GDM1 (cell line): ENCODE data around the gene ASGR1.

Experiments
- DNase-seq: peaks from one replicate; lab custom pipeline; 2025; lab: John Stamatoyannopoulos, UW

Gene ASGR1

DNA sequence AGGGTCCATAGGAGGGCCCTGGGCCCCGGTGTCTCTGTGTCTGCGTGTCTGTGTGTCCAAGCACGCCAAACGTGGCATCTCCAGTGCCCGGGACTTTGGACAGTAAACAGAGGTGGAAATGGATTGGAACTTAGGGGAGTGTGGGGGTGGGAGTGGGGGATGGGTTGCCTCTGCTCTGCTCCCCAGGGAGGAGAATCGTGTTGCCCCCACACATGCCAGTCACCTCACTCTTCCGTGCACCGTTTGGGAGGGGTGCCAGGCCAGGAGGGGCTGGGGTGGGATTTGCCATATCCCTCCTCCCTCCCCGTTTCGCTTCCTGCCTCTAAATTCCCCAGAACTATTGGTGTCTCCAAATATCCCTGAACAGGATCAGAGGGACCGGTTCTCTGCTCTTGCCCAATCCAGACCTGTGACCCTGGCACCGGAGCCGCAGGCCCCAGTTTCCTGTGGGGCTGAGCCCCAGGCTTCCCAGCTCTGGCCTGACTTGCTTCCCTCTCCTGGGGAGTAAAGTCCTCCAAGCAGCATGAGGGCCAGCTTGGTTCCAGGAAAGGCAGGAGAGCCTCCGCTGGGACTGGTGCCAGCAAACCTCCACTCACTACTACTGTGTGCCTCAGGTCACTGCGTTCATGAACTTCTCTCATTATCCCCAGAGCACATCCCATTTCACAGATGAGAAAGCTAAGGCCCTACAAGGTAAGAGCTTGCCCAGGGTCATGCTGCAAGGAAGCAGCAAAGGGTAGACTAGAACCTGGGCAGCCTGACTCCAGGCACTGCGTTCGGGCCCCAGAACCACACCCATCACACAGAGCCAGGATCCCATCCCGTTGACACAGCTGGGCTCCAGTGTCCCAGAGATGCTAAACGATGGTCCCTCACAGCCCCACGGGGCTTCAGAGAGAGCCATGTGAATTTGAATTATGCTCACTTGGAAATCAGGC, at the start of gene ASGR1:
Gene ASGR1, minus strand, starts transcription at position 54 of the 938 bp plus-strand sequence. CDS start 807 bp downstream, outside the sequence.
- no peak for DNase-seq

DNA sequence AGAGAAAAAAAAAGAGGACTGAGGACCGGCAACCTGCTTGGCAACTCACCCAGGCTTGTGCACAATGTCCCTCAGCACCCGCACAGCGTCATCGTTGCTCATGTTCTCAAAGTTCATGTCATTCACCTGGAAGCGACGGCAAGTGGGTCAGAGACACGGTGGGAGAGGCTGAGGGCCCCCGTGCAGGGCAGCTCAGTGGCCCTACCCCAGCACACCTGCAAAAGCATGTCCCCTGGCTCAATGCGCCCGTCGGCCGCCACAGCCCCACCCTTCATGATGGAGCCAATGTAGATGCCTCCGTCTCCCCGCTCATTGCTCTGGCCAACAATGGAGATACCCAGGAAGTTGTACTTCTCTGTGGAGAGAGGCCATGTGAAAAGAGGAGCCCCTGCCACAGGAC, 49.8 kb upstream of the ASGR1 start:
- no peak for DNase-seq

DNA sequence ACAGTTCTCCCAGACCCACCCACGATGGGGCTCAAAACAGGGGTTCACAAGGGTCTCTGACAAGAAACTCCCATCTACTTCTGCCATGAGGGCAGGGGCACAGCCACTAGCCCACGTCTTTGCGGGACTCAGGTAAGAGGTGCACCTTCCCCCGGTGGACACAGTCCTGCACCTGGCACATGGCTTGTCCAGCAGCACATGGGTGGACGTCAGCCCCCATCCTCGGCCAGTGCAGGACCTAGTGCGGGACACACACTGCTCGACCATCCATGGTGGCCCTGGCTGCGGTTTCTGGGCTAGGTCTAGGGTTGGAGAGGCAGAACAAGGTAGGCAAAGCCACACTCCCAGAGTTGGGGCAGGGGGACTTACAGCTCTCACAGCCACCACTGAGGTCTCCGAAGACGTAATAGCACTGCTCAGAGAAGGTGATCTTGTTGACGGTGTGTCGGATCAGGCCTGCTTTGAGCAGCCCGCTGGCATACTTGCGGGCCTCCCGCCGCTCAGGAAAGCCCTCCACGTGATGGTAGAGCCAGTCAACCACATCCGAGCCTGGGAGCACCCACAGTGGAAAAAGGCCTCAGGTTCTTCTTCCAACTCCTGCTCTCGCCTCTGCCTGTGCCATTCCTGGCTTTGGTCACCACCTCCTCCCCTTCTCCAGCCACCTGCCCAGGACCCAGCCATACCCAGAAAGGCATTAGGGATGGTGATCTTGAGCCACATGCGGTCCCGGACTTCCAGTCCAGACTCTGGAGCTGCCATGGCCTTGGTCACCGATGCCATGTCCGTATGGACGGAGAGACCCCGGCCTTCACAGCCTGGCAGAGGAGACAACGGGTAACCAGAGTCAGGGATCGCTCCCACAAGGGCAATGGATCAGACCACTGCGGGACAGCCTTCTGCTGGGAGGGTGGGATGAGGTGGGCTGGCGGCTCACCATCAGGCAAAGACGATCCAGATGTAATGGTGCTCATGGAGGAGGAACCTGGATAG, 47.8 kb upstream of the ASGR1 start:
- no peak for DNase-seq

- no peak for DNase-seq
Measured at GRCh38 chr17:7225711-7226331, 46.7 kb upstream of the ASGR1 start.

- no peak for DNase-seq
Measured at GRCh38 chr17:7224661-7225111, 45.5 kb upstream of the ASGR1 start.

DNA sequence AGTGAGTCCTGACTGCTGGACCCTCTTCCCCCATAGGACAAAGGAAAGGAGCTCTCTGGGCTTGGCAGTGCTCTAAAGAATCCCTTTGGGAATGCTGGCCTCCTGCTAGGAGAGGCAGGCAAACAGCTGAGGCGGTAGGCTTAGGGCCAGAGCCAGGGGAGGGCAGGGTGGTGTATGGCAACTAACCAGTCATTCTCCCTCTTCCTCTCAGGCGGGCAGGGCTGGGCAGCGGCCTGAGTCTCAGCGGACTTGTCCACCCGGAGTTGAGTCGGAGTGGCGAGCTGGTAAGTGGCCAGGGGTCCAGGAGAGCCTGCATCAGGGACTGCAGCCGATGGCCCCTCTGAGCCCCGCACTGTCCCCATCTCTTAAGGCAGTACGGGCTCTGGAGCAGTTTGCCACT, 44.9 kb upstream of the ASGR1 start:
- DNase-seq = no peak

- DNase-seq = no peak
Measured at GRCh38 chr17:7223375-7223774, 44.2 kb upstream of the ASGR1 start.

GRCh38 chr17:7222972-7223292, 43.8 kb upstream of the ASGR1 start:
- no peak for DNase-seq

GRCh38 chr17:7222093-7222971, 43.2 kb upstream of the ASGR1 start:
- no peak for DNase-seq

- DNase-seq = no peak
Measured at GRCh38 chr17:7221278-7222092, 42.3 kb upstream of the ASGR1 start.

DNA sequence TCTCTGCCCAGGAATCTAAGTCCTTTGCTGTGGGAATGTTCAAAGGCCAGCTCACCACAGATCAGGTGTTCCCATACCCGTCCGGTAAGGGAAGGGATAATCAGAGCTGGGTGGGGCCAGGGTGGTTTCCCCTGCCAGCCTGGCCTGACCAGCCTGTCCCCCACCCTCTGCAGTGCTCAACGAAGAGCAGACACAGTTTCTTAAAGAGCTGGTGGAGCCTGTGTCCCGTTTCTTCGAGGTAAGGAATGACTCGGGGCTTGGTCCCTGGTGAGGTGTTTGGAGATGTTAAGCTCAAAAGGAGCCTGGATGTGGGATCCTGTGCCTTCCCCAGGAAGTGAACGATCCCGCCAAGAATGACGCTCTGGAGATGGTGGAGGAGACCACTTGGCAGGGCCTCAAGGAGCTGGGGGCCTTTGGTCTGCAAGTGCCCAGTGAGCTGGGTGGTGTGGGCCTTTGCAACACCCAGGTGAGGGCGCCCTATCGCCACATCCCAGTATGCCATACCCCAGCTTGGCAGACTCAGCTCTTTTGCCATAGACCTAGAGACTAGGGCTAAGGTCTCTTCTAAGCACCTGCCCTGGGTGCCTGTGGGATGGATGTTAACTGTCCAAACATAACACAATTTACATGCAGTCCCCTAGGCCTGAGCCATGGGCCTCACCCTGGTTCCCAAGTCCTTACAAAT, 41.6 kb upstream of the ASGR1 start:
- peak; percentile 39 for DNase-seq

GRCh38 chr17:7219812-7220592, 40.8 kb upstream of the ASGR1 start, which contains the start of the genes ACADVL and DLG4:
ACADVL (plus strand) TSS chr17:7219938; CDS start chr17:7219985, 47 bp downstream.
DLG4 (minus strand) TSS chr17:7219836.
- peak; percentile 67 for DNase-seq

DNA sequence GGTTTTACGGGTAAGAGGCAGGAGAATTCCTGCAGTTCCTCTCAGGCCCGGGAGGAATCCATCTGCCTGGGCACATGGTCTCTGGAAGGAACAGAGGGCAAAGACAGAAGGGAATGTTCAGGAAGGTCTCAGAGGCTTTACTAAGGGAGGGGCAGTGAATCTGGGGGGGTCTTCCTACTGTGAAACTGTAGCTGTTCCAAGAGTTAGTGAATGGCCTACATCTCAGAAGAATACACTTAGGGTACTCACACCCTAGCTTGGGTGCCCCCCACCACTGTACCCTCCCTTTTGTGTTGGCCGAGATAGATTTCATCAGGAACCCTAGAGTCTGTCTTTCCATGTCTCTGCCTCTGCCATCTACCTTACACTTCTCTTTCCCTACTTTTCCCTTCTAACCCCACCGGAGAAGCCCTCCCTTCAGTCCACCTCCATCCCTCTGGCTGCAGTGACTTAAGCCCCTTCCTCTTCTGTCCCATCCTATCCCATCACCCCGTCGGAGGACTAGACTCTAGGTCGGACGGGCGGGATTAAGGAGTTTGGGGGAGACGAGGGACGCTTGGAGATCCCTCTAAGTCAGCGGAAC, 40.1 kb upstream of the ASGR1 start:
- DNase-seq = no peak

GRCh38 chr17:7218758-7219157, 39.6 kb upstream of the ASGR1 start:
- DNase-seq = no peak

GRCh38 chr17:7218166-7218565, 39.0 kb upstream of the ASGR1 start:
- DNase-seq = no peak

DNA sequence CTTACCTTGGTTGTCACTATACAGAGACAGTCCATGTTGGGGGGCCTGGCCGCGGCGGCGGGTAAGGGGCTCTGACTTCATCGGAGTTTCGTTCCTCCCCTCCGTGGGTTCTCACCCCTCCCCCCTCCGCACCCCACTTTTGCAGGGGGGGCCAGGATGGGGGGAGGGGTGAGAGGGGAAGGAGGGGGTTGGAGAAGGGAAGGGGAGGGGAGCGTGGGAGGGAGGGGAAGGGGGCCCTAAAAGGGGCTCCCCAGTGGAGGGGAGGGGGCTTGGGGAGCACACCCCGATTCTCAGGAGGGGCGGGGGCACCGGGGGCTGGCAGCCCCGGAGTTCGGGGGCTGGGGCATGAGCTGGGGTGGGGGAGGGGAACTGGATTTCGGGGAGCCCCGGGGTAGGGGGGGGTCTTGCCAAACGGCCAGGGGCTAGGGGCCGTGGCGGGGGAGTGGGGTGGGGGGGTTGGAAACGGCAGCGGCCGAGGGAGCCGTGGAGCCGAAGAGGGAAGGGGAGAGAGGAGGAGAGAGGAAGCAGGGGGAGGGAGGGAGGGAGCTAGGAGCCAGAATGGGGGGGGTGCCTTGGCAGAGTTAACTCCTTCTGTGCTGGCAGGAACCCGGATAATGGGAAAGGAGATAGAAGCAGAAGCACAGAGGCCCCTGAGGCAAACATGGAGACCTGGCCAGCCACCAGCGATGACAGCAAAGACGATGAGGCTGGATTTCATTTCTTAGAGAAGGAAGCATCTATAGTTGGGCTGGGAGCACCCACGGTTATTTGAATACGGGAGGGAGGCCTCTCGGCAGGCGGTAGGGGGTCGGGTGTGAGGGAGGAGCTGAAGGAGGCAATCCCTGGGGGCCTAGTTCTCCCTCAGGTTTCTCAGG, 38.2 kb upstream of the ASGR1 start:
- DNase-seq = peak; percentile 69
